HCT116 (cell line): ENCODE results near the gene RNF7.

Source experiments
- EZH2 ChIP-seq: fragments of 200-600 bp; sonication (generic); IDR thresholded peaks from 2 replicates; pipeline ENCODE4 v1.6.1; 2017; ENCODE audit warnings: antibody characterized with exemption, mixed run types
- JUND ChIP-seq: IDR thresholded peaks from 2 replicates; pipeline ENCODE4 v1.6.1; 2012
- POLR2A ChIP-seq: IDR thresholded peaks from 2 replicates; pipeline ENCODE4 v1.7.0; 2011; ENCODE audit warnings: borderline replicate concordance; ENCODE audit not compliant: insufficient read depth, insufficient read length; ENCODE audit errors: extremely low read depth
- POLR2AphosphoS5 ChIP-seq: IDR thresholded peaks from 2 replicates; pipeline ENCODE4 v1.6.1; 2011; ENCODE audit warnings: mild to moderate bottlenecking, low read depth, low read length, moderate library complexity
- RAD21 ChIP-seq: IDR thresholded peaks from 2 replicates; pipeline ENCODE4 v1.6.1; 2012; ENCODE audit warnings: low read depth, mild to moderate bottlenecking
- ZFX ChIP-seq: fragments of 450-650 bp; IDR thresholded peaks from 2 replicates; pipeline ENCODE4 v1.6.1; 2017
- TF ChIP-seq, protein P1 (sequence below): IDR thresholded peaks from 2 replicates; pipeline ENCODE4 v1.6.1; 2011; ENCODE audit warnings: mild to moderate bottlenecking, low read length, moderate library complexity; ENCODE audit not compliant: insufficient replicate concordance; ENCODE audit errors: extremely low read depth
- TF ChIP-seq, protein P2 (sequence below): IDR thresholded peaks from 2 replicates; pipeline ENCODE4 v1.6.1; 2012
- TF ChIP-seq, protein P3 (sequence below), 3 experiments: fragments of 200-600 bp in 1 of 3; sonication (generic) in 1 of 3; IDR thresholded peaks in 2 of 3; conservative IDR thresholded peaks in 1 of 3; 2 replicates each; pipeline ENCODE4 v1.5.1; 2012 to 2017; ENCODE audit warnings: low read depth in 2 of 3, low read length in 2 of 3, antibody characterized with exemption in 1 of 3, borderline replicate concordance in 1 of 3, control low read depth in 1 of 3, mild to moderate bottlenecking in 1 of 3, mixed read lengths in 1 of 3, mixed run types in 1 of 3, moderate library complexity in 1 of 3; ENCODE audit not compliant: insufficient read depth in 1 of 3
- TF ChIP-seq, protein P4 (sequence below): IDR thresholded peaks from 2 replicates; pipeline ENCODE4 v1.6.1; 2012; ENCODE audit warnings: low read depth

DNA sequence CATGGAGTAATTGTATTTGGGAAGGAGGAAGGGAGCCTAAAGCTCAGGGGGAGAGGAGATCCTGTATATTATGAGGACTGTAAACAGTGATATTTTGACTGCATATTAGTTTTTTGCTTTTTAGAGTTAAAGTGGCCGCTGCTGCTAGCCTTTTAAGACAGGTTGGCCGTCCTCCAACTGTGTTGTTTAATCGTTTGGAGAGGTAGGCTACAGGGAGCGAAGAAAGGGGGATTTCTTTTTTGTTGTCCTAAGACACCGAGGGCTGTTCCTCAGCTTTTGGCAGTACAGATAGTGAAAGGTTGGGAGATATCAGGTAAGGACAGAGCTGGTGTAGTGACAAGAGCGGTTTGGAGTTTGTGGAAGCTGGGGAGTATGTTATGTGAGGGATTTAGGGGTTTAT, 38.2 kb upstream of the RNF7 start:
- no peak for TF ChIP-seq EZH2
- TF ChIP-seq POLR2AphosphoS5, result no peak
- TF ChIP-seq, protein P1, sequence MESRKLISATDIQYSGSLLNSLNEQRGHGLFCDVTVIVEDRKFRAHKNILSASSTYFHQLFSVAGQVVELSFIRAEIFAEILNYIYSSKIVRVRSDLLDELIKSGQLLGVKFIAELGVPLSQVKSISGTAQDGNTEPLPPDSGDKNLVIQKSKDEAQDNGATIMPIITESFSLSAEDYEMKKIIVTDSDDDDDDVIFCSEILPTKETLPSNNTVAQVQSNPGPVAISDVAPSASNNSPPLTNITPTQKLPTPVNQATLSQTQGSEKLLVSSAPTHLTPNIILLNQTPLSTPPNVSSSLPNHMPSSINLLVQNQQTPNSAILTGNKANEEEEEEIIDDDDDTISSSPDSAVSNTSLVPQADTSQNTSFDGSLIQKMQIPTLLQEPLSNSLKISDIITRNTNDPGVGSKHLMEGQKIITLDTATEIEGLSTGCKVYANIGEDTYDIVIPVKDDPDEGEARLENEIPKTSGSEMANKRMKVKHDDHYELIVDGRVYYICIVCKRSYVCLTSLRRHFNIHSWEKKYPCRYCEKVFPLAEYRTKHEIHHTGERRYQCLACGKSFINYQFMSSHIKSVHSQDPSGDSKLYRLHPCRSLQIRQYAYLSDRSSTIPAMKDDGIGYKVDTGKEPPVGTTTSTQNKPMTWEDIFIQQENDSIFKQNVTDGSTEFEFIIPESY, result no peak
- TF ChIP-seq, protein P2, sequence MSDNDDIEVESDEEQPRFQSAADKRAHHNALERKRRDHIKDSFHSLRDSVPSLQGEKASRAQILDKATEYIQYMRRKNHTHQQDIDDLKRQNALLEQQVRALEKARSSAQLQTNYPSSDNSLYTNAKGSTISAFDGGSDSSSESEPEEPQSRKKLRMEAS, result no peak
- TF ChIP-seq, protein P3, sequence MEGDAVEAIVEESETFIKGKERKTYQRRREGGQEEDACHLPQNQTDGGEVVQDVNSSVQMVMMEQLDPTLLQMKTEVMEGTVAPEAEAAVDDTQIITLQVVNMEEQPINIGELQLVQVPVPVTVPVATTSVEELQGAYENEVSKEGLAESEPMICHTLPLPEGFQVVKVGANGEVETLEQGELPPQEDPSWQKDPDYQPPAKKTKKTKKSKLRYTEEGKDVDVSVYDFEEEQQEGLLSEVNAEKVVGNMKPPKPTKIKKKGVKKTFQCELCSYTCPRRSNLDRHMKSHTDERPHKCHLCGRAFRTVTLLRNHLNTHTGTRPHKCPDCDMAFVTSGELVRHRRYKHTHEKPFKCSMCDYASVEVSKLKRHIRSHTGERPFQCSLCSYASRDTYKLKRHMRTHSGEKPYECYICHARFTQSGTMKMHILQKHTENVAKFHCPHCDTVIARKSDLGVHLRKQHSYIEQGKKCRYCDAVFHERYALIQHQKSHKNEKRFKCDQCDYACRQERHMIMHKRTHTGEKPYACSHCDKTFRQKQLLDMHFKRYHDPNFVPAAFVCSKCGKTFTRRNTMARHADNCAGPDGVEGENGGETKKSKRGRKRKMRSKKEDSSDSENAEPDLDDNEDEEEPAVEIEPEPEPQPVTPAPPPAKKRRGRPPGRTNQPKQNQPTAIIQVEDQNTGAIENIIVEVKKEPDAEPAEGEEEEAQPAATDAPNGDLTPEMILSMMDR (IDR thresholded peaks at IDR 0.05 in 2 of 3, conservative IDR thresholded peaks at IDR 0.05 in 1 of 3; ENCODE audit: borderline replicate concordance in 1 of 3, insufficient read depth in 1 of 3, low read depth in 2 of 3, low read length in 2 of 3), result no peak
- no peak for TF ChIP-seq POLR2A
- no peak for TF ChIP-seq JUND
- TF ChIP-seq ZFX, result no peak
- TF ChIP-seq, protein P4, sequence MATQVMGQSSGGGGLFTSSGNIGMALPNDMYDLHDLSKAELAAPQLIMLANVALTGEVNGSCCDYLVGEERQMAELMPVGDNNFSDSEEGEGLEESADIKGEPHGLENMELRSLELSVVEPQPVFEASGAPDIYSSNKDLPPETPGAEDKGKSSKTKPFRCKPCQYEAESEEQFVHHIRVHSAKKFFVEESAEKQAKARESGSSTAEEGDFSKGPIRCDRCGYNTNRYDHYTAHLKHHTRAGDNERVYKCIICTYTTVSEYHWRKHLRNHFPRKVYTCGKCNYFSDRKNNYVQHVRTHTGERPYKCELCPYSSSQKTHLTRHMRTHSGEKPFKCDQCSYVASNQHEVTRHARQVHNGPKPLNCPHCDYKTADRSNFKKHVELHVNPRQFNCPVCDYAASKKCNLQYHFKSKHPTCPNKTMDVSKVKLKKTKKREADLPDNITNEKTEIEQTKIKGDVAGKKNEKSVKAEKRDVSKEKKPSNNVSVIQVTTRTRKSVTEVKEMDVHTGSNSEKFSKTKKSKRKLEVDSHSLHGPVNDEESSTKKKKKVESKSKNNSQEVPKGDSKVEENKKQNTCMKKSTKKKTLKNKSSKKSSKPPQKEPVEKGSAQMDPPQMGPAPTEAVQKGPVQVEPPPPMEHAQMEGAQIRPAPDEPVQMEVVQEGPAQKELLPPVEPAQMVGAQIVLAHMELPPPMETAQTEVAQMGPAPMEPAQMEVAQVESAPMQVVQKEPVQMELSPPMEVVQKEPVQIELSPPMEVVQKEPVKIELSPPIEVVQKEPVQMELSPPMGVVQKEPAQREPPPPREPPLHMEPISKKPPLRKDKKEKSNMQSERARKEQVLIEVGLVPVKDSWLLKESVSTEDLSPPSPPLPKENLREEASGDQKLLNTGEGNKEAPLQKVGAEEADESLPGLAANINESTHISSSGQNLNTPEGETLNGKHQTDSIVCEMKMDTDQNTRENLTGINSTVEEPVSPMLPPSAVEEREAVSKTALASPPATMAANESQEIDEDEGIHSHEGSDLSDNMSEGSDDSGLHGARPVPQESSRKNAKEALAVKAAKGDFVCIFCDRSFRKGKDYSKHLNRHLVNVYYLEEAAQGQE, result no peak
- no peak for TF ChIP-seq RAD21
